ENCODE data around the gene KIRREL1.

KIRREL1 gene

DNA sequence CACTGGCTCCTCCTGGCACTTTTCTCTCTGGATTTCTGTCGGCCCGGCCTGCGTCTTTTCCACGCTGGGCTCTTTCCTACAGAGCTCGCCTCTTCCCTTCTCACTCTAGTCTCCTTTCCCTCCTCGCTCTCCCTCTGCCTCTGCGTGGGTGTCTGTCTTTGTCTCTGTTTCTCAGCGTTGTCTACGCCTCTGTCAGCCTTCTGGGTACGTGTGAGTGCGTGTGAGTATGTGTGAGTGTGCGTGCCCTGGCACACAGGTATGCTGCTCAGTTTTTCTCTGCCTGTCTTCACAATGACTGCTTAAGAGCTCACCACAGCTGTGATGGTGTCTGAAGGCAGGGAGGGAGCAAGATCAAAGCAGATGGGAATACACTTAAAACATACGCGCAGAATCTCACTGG lies 77.7 kb downstream of the KIRREL1 start:
- peak; percentile 31 for DNase-seq (ENCODE audit: low read depth)
- TF ChIP-seq, protein P1, sequence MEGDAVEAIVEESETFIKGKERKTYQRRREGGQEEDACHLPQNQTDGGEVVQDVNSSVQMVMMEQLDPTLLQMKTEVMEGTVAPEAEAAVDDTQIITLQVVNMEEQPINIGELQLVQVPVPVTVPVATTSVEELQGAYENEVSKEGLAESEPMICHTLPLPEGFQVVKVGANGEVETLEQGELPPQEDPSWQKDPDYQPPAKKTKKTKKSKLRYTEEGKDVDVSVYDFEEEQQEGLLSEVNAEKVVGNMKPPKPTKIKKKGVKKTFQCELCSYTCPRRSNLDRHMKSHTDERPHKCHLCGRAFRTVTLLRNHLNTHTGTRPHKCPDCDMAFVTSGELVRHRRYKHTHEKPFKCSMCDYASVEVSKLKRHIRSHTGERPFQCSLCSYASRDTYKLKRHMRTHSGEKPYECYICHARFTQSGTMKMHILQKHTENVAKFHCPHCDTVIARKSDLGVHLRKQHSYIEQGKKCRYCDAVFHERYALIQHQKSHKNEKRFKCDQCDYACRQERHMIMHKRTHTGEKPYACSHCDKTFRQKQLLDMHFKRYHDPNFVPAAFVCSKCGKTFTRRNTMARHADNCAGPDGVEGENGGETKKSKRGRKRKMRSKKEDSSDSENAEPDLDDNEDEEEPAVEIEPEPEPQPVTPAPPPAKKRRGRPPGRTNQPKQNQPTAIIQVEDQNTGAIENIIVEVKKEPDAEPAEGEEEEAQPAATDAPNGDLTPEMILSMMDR (IDR thresholded peaks at IDR 0.05; ENCODE audit: insufficient read depth, low read depth, low read length, missing control alignments), result no peak
- no peak overlapping the region for H3K4me3 ChIP-seq (ENCODE audit: low read length)

DNA sequence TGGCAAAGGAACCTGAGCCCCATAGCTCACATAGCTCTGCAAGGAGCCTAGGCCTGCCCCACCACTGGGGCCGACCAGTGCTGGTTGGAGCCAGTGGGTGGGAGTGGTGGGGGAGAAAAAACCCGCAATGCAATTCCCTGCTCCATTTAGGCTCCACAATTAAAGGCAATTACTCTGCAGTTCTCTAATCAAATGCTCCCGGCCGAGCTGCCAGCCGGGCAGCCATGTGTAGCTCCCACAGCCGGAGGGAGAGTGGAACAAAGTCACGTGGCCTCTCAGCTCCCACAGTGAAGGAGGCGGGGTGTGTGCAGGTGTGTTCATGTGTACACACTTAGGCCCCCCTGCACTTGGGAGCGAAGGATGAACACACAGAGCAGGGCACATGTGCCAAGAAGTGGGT lies 81.6 kb downstream of the KIRREL1 start:
- DNase-seq (ENCODE audit: low read depth), result no peak
- TF ChIP-seq, protein P1 (IDR thresholded peaks at IDR 0.05; ENCODE audit: insufficient read depth, low read depth, low read length, missing control alignments), result no peak

DNA sequence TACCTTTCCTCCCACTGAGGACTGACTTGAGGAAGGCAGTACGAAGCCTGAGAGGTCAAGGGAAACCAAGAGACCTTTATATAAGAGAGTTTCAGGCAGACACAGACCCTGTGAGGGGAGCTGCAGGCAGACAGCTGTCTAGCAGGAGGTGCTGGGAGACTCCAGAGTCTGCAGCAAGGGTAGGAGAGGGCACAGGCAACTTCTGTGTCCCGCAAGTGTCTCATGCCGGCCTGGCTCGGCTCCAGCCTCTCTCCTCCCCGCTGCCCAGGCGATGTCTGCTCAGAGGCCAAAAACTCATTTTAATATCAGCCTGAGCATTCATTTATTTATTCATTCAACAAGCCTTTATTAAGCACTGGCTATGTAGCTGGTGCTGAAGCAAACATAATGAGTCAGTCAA lies 83.0 kb downstream of the KIRREL1 start:
- TF ChIP-seq, protein P1 (IDR thresholded peaks at IDR 0.05; ENCODE audit: insufficient read depth, low read depth, low read length, missing control alignments), result no peak
- no peak for DNase-seq (ENCODE audit: low read depth)
- H3K4me3 ChIP-seq (ENCODE audit: low read length), result no peak overlapping the region

More for the DNA sequence above, 81.6 kb downstream of the KIRREL1 start:
- no peak overlapping the region for H3K4me3 ChIP-seq (ENCODE audit: low read length)

DNA sequence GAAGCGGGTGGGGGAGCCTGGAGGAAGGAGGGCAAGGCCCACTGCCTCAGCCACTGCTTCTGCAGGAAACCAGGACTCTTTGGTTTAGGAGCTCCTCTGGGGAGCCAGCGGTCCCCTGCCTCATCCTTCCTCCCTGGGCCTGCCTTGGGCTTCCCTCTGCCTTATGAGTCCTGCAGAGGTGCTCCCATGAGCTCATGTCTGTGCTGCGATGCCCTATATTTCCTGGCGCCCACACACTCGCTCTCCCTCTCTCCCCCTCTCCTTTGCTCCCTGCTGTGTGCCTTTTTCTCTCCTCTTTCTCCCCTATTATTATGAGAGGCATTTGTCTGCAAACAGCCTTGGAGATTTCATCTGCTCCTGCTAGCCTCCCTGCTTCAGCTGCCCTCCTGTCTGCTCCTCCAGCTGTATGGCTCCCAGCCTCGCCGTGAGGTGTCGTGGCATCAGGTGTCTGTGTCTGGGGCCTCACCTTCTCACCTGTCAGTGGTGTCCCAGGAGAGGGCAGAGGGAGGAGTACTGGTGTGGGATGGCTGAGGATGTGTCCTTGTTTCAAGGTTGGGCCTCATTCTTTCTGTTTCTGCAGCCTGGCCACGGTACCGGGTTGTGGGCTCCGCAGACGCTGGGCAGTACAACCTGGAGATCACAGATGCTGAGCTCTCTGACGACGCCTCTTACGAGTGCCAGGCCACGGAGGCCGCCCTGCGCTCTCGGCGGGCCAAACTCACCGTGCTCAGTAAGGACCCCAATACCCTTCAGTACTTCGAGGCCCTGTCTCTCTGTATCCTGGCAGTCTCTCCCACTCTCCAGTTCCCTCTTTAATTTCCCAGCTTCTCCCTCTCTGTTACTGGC lies 84.2 kb downstream of the KIRREL1 start:
- TF ChIP-seq, protein P1 (IDR thresholded peaks at IDR 0.05; ENCODE audit: insufficient read depth, low read depth, low read length, missing control alignments), result no peak
- no peak overlapping the region for H3K4me3 ChIP-seq (ENCODE audit: low read length)
- no peak for DNase-seq (ENCODE audit: low read depth)

DNA sequence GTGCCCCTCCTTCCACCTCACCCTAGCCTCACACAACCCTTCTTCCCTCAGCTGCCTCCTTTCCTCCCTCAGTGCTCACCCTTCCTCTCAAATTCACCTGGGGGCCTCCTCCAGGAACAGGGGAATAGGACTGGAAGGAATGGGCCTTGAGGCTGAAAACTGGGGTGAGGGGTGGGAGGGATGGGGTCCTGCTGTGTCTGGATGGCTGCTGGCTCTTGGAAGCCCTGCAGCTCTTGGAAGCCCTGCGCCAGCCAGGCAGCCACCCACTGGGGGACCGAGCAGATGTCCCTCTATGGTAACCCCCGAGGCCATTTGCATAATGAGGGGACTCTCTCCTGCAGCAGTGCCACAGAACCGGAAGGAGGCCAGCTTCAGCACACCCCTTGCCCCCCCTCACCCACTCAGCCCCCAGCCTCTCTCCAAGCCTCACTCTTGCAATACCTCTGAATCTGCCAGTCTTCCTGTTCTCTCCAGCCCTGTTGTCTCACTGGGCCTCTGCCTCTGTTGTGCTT lies 85.2 kb downstream of the KIRREL1 start:
- H3K4me3 ChIP-seq (ENCODE audit: low read length), result no peak overlapping the region
- DNase-seq (ENCODE audit: low read depth), result no peak
- TF ChIP-seq, protein P1 (IDR thresholded peaks at IDR 0.05; ENCODE audit: insufficient read depth, low read depth, low read length, missing control alignments), result no peak

DNA sequence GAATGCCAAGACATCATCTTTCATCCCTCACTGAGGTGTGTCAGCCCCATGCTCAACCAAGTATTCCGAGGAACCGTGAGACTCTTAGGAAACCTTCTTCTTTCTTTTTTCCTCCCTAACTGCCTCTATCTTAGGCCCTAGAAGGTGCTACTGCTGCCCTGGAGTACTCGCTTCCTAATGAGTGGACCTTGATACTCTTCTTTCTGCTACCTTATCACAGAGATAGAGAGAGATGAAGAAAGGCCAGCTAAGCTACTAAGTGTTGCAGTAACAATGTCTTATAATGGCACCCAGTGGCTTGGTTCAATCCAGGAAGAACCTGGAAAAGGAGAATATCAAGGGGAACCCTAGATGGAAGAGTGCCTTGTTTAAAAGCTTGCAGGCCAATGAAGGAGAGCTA lies 86.6 kb downstream of the KIRREL1 start:
- TF ChIP-seq, protein P1 (IDR thresholded peaks at IDR 0.05; ENCODE audit: insufficient read depth, low read depth, low read length, missing control alignments), result no peak
- no peak overlapping the region for H3K4me3 ChIP-seq (ENCODE audit: low read length)
- DNase-seq (ENCODE audit: low read depth), result no peak
